Measurements from ENCODE around the gene ZNF280B.

DNA sequence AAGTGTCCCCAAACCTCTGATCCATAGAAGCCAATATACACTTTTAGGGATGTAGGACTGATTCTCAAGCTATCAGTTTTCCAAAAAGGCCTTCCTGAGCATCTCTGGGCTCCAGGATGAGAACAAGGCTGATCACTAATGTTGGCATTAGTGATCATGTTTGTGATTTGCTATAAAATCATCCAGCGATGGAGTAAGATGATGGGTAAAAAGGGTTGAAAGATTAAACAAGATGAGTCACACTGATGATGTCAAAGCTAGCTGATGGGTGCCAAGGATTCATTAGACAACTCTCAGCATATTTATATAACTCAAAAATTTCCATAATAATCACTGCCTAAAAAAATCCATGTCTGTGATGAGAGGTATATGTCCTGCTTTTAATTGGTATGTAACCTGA lies 42.8 kb downstream of the ZNF280B start:
- no peak for TF ChIP-seq POLR2A (IDR thresholded peaks at IDR 0.05)
- TF ChIP-seq, protein P1, sequence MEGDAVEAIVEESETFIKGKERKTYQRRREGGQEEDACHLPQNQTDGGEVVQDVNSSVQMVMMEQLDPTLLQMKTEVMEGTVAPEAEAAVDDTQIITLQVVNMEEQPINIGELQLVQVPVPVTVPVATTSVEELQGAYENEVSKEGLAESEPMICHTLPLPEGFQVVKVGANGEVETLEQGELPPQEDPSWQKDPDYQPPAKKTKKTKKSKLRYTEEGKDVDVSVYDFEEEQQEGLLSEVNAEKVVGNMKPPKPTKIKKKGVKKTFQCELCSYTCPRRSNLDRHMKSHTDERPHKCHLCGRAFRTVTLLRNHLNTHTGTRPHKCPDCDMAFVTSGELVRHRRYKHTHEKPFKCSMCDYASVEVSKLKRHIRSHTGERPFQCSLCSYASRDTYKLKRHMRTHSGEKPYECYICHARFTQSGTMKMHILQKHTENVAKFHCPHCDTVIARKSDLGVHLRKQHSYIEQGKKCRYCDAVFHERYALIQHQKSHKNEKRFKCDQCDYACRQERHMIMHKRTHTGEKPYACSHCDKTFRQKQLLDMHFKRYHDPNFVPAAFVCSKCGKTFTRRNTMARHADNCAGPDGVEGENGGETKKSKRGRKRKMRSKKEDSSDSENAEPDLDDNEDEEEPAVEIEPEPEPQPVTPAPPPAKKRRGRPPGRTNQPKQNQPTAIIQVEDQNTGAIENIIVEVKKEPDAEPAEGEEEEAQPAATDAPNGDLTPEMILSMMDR (IDR thresholded peaks at IDR 0.05): no peak

All from adrenal gland (tissue), 5 donors.